GM21723 (cell line): Measurements from ENCODE around the gene CCT8L2.
"Not testable (repeated sequence)": the region's sequence is repeated elsewhere in the genome, so short reads cannot be mapped to it uniquely, and the experiment has no call there.

Experiments
- ATAC-seq: cut with Tn5 transposase; IDR thresholded peaks from one replicate; pipeline ENCODE4 v1.9.1; 2021; ENCODE audit warnings: mild to moderate bottlenecking, moderate library complexity; ENCODE audit not compliant: unreplicated experiment

The CCT8L2 gene

DNA sequence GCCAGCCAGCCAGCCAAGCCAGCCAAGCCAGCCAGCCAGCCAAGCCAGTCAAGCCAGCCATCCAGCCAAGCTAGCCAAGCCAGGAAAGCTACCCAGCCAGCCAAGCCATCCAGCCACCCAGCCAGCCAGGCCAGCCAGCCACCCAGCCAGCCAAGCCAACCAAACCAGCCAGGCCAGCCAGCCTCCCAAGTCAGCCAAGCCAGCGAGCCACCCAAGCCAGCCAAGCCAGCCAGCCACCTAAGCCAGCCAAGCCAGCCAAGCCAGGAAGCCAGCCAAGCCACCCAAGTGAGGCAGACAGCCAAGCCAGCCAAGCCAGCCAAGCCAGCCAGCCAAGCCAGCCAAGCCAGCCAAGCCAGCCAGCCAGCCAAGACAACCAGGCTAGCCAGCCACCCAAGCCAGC is 32.6 kb downstream of the CCT8L2 start:
- not testable (repeated sequence) for ATAC-seq

DNA sequence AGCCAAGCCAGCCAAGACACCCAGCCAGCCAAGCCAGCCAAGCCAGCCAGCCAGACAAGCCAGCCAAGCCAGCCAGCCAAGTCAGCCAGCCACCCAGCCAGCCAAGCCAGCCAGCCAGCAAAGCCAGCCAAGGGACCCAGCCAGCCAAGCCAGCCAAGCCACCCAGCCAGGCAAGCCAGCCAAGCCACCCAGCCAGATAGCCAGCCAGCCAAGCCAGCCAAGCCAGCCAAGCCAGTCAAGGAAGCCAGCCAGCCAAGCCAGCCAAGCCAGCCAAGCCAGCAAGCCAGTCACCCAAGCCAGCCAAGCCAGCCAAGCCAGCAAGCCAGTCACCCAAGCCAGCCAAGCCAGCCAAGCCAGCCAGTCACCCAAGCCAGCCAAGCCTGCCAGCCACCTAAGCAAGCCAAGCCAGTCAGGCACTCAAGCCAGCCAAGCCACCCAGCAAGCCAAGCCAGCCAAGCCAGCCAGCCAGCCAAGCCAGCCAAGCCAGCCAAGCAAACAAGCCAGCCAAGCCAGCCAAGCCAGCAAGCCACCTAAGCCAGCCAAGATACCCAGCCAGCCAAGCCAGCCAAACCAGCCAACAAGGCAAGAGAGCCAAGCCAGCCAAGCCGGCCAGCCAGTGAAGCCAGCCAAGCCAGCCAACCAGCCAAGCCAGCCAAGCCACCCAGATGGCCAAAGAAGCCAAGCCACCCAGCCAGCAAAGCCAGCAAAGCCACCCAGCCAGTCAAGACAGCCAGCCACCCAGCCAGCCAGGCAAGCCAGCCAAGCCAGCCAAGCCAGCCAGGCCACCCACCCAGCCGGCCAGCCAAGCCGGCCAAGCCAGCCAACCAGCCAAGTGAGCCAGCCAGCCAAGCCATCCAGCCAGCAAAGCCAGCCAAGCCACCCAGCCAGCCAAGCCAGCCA is 33.3 kb downstream of the CCT8L2 start:
- ATAC-seq: no peak

DNA sequence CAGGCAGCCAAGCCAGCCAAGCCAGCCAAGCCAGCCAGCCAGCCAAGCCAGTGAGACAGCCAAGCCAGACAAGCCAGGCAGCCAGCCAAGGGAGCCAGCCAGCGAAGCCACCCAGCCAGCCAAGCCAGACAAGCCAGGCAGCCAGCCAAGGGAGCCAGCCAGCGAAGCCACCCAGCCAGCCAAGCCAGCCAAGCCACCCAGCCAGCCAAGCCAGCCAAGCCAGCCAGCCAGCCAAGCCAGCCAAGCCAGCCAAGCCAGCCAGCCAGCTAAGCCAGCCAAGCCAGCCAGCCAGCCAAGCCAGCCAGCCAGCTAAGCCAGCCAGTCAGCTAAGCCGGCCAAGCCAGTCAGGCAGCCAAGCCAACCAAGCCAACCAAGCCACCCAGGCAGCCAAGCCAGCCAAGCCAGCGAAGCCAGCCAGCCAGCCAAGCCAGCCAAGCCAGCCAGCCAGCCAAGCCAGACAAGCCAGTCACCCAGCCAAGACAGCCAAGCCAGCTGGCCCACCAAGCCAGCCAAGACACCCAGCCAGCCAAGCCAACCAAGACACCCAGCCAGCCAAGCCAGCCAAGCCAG is 34.1 kb downstream of the CCT8L2 start:
- ATAC-seq: not testable (repeated sequence)

DNA sequence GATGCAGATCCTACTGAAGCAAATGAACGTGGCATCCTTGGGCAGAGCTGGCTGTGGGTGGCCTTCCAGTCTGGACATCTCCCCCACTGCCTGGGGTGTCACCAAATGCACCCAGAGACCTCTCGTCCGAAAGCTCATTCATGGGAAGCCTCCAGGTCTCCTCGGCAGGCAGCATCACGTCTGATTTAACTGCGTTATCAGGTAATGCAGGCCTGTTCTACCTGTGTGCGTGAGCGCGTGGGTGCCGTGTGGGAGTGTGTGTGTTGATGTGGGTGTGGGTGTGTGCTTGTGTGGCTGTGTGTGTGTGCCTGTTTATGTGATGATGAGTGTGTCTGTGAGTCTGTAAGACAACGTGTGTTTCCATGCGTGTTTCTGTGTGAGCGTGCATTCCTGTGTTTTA is 35.1 kb downstream of the CCT8L2 start:
- ATAC-seq: not testable (repeated sequence)

DNA sequence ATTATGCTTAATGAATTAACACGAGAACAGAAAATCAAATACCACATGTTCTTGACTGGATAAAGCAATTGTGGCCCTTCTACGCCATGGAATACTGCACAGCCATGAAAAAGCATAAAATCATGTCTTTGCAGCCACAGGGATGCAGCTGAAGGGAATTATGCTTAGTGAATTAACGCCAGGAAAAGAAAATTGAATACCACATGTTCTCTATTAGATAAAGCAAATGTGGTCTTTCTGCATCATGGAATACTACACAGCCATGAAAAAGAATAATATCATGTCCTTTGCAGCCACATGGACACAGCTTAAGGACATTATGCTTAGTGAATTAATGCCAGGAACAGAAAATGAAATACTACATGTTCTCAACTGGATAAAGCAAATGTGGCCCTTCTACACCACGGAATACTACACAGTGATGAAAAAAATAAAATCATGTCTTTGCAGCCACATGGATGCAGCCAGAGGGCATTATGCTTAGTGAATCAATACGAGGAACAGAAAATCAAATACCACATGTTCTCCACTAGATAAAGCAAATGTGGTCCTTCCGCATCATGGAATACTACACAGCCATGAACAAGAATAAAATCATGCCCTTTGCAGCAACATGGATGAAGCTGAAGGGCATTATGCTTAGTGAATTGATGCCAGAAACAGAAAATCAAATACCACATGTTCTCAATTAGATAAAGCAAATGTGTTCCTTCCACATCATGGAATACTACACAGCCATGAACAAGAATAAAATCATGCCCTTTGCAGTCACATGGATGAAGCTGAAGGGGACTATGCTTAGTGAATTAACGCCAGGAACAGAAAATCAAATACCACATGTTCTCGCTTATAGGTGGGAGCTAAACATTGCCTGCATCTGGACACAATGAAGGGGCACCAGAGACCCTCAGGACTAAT is 37.3 kb downstream of the CCT8L2 start:
- ATAC-seq: not testable (repeated sequence)

DNA sequence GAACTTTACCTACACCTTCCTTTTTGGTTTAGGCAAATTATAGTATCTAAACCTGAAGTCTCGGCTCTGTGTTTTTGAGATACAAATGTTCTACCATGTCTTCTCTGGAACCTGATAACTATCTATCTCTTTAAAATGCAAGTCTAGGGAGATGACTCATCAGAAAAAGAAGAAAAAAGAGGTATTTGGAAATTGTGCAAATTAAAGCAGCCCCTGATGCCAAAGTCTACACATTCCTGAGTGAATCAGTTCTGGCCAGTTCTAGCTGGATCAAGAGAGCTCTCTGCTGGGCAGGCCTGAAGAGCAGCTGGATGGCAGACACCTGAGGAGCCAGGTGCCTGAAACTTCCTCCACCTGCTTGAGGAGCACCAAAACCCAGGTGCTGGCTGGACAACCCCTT is 49.3 kb downstream of the CCT8L2 start:
- not testable (repeated sequence) for ATAC-seq
